Measurements from ENCODE around the gene SCAMP4.

SCAMP4 gene

DNA sequence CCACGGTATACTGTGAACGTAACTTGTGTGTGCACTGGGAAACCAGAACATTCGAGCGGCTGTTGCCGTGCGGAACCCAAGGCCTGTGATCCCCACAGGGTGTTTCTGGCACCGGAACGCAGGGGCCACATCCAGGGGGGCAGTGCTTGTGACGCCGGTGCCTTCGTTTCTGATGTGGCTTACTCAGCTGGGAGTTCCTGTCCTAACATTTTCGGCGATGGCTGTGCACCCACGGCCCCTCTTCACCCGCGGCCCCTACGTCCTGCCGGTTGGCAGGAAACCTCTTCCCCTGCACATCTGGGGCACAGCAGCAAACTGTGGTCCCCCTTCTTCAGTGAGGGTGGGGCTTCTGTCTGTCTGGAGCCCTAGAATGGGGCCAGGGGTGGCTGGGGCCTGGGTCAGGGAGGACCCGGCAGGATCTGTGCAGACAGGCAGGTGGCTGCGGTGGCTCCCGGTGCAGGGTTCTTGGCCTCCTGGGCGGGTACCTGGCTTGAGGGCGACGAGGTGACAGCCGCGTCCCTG is 61.9 kb downstream of the SCAMP4 start:
- H3K4ac ChIP-seq (ENCODE audit: low read depth, low read length) = no peak overlapping the region
- H3K79me1 ChIP-seq (ENCODE audit: low read length) = peaks cover 8% of the 10 kb centered on the region
- no peak overlapping the region for H2BK15ac ChIP-seq (replicated peaks; ENCODE audit: low read depth)
- no peak overlapping the region for H2AK5ac ChIP-seq (ENCODE audit: low read length)
- H3K79me2 ChIP-seq (ENCODE audit: control insufficient read depth, insufficient read depth, low read length) = peaks cover 12% of the 10 kb centered on the region
- H3K4me1 ChIP-seq (ENCODE audit: control insufficient read depth, low read depth, low read length) = no peaks in the 10 kb centered on the region
- H3K36me3 ChIP-seq (ENCODE audit: control insufficient read depth, insufficient read depth, low read length) = peaks cover 1% of the 10 kb centered on the region
- no peak overlapping the region for H3K23ac ChIP-seq (ENCODE audit: low read length)
- H3K4me3 ChIP-seq (ENCODE audit: low read length) = no peak overlapping the region
- DNase-seq = no peak
- H3K18ac ChIP-seq (ENCODE audit: low read length) = no peak overlapping the region
- H4K5ac ChIP-seq (ENCODE audit: low read length) = no peak overlapping the region
- H2BK5ac ChIP-seq (ENCODE audit: low read length) = no peak overlapping the region
- H3K56ac ChIP-seq (ENCODE audit: low read length) = no peak overlapping the region
- no CpG with 5 or more reads among the region's 26 CpGs for WGBS (ENCODE audit: extremely low coverage, insufficient coverage, low lambda C conversion rate)
- no peak overlapping the region for H3K4me2 ChIP-seq (ENCODE audit: low read length)
- no peak overlapping the region for H3K27ac ChIP-seq (ENCODE audit: low read depth, low read length)
- no peak overlapping the region for H4K8ac ChIP-seq (ENCODE audit: low read depth, low read length)
- no peak overlapping the region for H2BK120ac ChIP-seq (ENCODE audit: low read depth, low read length)
- H3K9ac ChIP-seq (ENCODE audit: low read length) = no peak overlapping the region
- no peaks in the 10 kb centered on the region for H3K27me3 ChIP-seq (ENCODE audit: insufficient read depth, low read length, poor library complexity)

DNA sequence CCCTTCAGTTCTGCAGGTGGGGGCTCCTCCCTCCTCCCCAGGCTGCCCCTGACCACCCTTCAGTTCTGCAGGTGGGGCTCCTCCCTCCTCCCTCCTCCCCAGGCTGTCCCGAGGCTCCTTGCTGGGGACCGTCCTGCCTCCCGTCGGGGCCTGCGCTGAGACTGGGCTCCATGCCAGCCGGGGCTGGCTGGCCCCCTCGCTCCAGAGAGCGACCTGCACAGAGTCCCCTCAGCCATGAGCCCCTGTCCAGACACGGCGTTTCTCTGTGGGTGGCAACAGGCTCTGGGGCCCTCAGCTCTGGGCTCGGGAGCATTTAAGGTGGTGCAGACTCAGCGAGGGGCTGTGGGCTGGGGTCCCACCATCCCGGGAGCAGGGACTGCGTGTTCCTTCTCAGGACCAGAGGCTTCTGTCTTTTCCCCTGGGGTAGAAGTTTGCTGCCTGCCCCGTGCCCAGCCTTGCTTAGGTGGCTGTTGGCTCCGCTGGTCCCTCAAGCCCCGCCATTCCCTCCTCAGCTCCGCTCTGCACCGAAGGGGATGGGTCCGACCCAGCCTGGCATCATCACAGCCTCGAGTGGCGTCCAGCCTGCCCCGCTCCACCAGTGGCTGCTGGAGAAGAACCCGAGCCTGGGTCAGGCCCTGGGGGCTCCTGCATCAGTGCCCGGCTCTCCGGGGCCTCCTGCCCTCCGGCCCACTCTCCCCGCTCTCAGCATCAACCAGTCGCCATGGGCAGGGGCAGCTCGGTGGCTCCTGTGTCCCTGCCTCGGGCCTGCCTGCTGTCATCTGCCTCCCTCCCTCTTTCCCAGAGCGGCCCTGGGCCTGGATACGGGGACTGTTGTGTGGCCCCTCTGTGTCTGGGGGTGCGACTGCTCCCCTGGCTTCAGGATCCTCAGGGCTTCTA is 63.3 kb downstream of the SCAMP4 start:
- no peak for DNase-seq
- no peaks in the 10 kb centered on the region for H3K4me1 ChIP-seq (ENCODE audit: control insufficient read depth, low read depth, low read length)
- no peak overlapping the region for H3K4ac ChIP-seq (ENCODE audit: low read depth, low read length)
- H3K79me2 ChIP-seq (ENCODE audit: control insufficient read depth, insufficient read depth, low read length) = peaks cover 16% of the 10 kb centered on the region
- H4K5ac ChIP-seq (ENCODE audit: low read length) = no peak overlapping the region
- H3K4me3 ChIP-seq (ENCODE audit: low read length) = no peak overlapping the region
- no peak overlapping the region for H2AK5ac ChIP-seq (ENCODE audit: low read length)
- no peaks in the 10 kb centered on the region for H3K27me3 ChIP-seq (ENCODE audit: insufficient read depth, low read length, poor library complexity)
- H3K27ac ChIP-seq (ENCODE audit: low read depth, low read length) = no peak overlapping the region
- H2BK5ac ChIP-seq (ENCODE audit: low read length) = no peak overlapping the region
- H3K36me3 ChIP-seq (ENCODE audit: control insufficient read depth, insufficient read depth, low read length) = peaks cover 1% of the 10 kb centered on the region
- no peak overlapping the region for H2BK120ac ChIP-seq (ENCODE audit: low read depth, low read length)
- WGBS (ENCODE audit: extremely low coverage, insufficient coverage, low lambda C conversion rate) = no CpG with 5 or more reads among the region's 34 CpGs
- H3K56ac ChIP-seq (ENCODE audit: low read length) = no peak overlapping the region
- H3K18ac ChIP-seq (ENCODE audit: low read length) = no peak overlapping the region
- H3K23ac ChIP-seq (ENCODE audit: low read length) = no peak overlapping the region
- H3K4me2 ChIP-seq (ENCODE audit: low read length) = no peak overlapping the region
- H3K9ac ChIP-seq (ENCODE audit: low read length) = no peak overlapping the region
- no peak overlapping the region for H2BK15ac ChIP-seq (replicated peaks; ENCODE audit: low read depth)
- H3K79me1 ChIP-seq (ENCODE audit: low read length) = peaks cover 10% of the 10 kb centered on the region
- no peak overlapping the region for H4K8ac ChIP-seq (ENCODE audit: low read depth, low read length)

DNA sequence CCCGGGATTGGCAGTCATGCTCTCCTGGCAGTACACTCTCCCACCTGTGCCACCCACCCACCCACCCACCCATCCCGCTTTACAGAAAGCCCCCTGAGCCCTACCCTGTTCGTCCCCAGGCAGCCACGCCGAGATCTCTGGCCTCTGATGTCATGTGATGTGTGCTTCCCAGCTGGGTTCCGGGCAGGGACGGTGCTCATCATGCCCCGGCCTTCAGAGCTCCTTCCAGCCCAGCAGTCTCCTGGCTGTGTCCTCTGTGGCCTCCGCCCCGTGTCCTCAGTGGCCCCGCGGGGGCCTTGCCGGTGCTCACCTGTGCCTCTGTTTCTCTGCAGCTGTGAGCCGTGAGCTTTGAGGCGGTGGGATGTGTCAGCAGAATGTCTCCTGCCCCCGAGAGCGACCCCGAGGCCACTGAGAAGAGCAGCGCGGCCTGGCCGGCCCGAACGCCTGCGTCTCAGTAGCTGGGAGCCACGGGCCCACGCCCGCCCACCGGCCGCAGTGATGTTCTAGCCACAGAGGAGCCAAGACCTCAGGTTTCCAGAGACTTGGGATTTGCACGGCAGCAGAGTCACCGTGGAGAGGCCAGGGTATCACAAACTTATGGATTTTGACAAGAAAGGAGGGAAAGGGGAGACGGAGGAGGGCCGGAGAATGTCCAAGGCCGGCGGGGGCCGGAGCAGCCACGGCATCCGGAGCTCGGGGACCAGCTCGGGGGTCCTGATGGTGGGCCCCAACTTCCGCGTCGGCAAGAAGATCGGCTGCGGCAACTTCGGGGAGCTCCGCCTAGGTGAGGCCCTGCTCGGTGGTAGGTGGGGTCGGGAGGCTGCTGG is 64.2 kb downstream of the SCAMP4 start:
- H3K4me3 ChIP-seq (ENCODE audit: low read length) = no peak overlapping the region
- no peak overlapping the region for H4K5ac ChIP-seq (ENCODE audit: low read length)
- no peaks in the 10 kb centered on the region for H3K27me3 ChIP-seq (ENCODE audit: insufficient read depth, low read length, poor library complexity)
- no peak overlapping the region for H2AK5ac ChIP-seq (ENCODE audit: low read length)
- peaks cover 1% of the 10 kb centered on the region for H3K36me3 ChIP-seq (ENCODE audit: control insufficient read depth, insufficient read depth, low read length)
- no peak for DNase-seq
- no peak overlapping the region for H2BK5ac ChIP-seq (ENCODE audit: low read length)
- no peak overlapping the region for H3K27ac ChIP-seq (ENCODE audit: low read depth, low read length)
- H3K9ac ChIP-seq (ENCODE audit: low read length) = no peak overlapping the region
- WGBS (ENCODE audit: extremely low coverage, insufficient coverage, low lambda C conversion rate) = no CpG with 5 or more reads among the region's 49 CpGs
- no peak overlapping the region for H3K56ac ChIP-seq (ENCODE audit: low read length)
- H2BK120ac ChIP-seq (ENCODE audit: low read depth, low read length) = no peak overlapping the region
- H2BK15ac ChIP-seq (replicated peaks; ENCODE audit: low read depth) = no peak overlapping the region
- no peaks in the 10 kb centered on the region for H3K4me1 ChIP-seq (ENCODE audit: control insufficient read depth, low read depth, low read length)
- no peak overlapping the region for H3K18ac ChIP-seq (ENCODE audit: low read length)
- H3K23ac ChIP-seq (ENCODE audit: low read length) = no peak overlapping the region
- peaks cover 14% of the 10 kb centered on the region for H3K79me1 ChIP-seq (ENCODE audit: low read length)
- H3K79me2 ChIP-seq (ENCODE audit: control insufficient read depth, insufficient read depth, low read length) = peaks cover 17% of the 10 kb centered on the region
- H3K4ac ChIP-seq (ENCODE audit: low read depth, low read length) = no peak overlapping the region
- no peak overlapping the region for H4K8ac ChIP-seq (ENCODE audit: low read depth, low read length)
- no peak overlapping the region for H3K4me2 ChIP-seq (ENCODE audit: low read length)

DNA sequence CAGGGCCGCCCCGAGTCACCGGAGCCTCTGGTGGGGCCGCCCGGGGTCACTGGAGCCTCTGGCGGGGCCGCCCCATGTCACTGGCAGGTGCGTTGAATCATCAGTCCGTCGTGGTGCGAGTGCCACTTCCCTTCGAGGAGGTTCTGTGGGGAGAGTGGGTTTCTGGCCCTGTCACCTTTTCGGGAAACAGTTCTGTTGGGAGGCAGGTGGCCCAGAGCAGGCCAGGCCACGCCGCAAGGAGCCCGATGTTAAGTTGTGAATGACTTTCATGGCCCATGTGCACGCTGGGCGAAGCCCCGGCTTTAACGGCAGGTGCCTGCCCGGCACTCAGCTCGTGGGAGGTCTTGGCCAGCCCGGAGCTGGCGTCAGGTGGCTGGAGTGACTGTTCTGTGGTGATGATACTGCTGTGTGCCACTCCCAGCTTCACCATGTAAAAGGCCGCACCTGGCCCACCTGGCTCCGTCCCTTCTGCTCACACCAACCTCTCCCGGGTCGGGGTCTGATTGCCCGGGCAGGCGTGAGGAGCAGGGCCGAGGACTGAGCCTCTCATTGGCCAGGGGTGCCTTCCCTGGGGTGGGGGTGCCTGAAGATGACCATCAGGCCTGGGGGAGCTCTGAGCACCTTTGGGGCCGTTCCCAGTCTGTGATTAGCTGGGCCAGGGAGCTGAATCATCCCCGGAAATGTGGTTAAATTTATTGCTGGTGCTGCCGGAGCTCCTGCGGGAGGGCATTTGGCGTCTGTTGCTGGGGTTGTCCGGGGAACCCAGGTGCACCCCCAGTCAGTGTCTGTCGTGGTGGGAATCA is 65.0 kb downstream of the SCAMP4 start:
- H4K5ac ChIP-seq (ENCODE audit: low read length) = no peak overlapping the region
- peaks cover 1% of the 10 kb centered on the region for H3K36me3 ChIP-seq (ENCODE audit: control insufficient read depth, insufficient read depth, low read length)
- H3K79me2 ChIP-seq (ENCODE audit: control insufficient read depth, insufficient read depth, low read length) = peaks cover 17% of the 10 kb centered on the region
- no peak overlapping the region for H2AK5ac ChIP-seq (ENCODE audit: low read length)
- no peak overlapping the region for H4K8ac ChIP-seq (ENCODE audit: low read depth, low read length)
- no peaks in the 10 kb centered on the region for H3K4me1 ChIP-seq (ENCODE audit: control insufficient read depth, low read depth, low read length)
- no peak overlapping the region for H3K27ac ChIP-seq (ENCODE audit: low read depth, low read length)
- peaks cover 15% of the 10 kb centered on the region for H3K79me1 ChIP-seq (ENCODE audit: low read length)
- no peak overlapping the region for H2BK15ac ChIP-seq (replicated peaks; ENCODE audit: low read depth)
- no peaks in the 10 kb centered on the region for H3K27me3 ChIP-seq (ENCODE audit: insufficient read depth, low read length, poor library complexity)
- H3K56ac ChIP-seq (ENCODE audit: low read length) = no peak overlapping the region
- H3K18ac ChIP-seq (ENCODE audit: low read length) = no peak overlapping the region
- no peak for DNase-seq
- no CpG with 5 or more reads among the region's 38 CpGs for WGBS (ENCODE audit: extremely low coverage, insufficient coverage, low lambda C conversion rate)
- H3K4me2 ChIP-seq (ENCODE audit: low read length) = no peak overlapping the region
- no peak overlapping the region for H3K4me3 ChIP-seq (ENCODE audit: low read length)
- H2BK5ac ChIP-seq (ENCODE audit: low read length) = no peak overlapping the region
- no peak overlapping the region for H3K23ac ChIP-seq (ENCODE audit: low read length)
- no peak overlapping the region for H2BK120ac ChIP-seq (ENCODE audit: low read depth, low read length)
- no peak overlapping the region for H3K9ac ChIP-seq (ENCODE audit: low read length)
- no peak overlapping the region for H3K4ac ChIP-seq (ENCODE audit: low read depth, low read length)

DNA sequence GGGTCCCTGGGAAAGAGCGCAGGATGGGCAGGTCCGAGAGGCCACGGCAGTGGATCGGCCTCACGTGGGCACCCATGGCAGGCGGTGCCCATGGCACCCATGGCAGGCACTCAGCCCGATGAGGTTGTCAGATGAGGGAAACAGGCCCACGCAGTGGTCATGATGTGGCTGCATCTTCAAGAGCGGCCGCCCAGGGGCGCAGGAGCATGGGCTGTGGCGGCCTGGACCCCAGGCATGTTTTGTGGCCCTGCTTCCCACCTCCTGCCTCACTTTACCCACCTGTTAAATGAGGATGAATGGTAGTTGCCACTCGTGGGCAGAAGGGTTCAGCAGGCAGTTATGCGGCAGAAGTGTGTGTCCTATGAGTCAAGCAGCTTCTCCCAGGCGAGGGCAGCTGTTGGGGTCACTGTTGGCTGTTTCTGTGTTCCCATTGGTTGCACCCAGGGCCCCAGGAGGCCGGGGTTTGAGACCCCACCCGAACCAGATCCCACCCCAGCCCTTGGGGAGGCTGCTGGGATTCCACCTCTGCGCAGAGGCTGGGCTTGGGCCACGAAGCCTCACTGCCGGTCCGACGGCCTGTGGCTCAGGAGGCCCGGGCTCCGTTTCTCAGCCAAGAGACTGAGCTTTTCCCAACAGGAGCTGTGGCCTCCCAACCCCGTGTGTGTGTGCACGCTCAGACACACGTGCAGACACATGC is 65.8 kb downstream of the SCAMP4 start:
- H3K23ac ChIP-seq (ENCODE audit: low read length) = no peak overlapping the region
- no peak overlapping the region for H3K4me3 ChIP-seq (ENCODE audit: low read length)
- no peak overlapping the region for H3K56ac ChIP-seq (ENCODE audit: low read length)
- H2BK120ac ChIP-seq (ENCODE audit: low read depth, low read length) = no peak overlapping the region
- no peak overlapping the region for H3K4ac ChIP-seq (ENCODE audit: low read depth, low read length)
- no peaks in the 10 kb centered on the region for H3K27me3 ChIP-seq (ENCODE audit: insufficient read depth, low read length, poor library complexity)
- H4K5ac ChIP-seq (ENCODE audit: low read length) = no peak overlapping the region
- H3K9ac ChIP-seq (ENCODE audit: low read length) = no peak overlapping the region
- no peak overlapping the region for H2AK5ac ChIP-seq (ENCODE audit: low read length)
- DNase-seq = no peak
- no peaks in the 10 kb centered on the region for H3K4me1 ChIP-seq (ENCODE audit: control insufficient read depth, low read depth, low read length)
- H3K79me1 ChIP-seq (ENCODE audit: low read length) = peaks cover 17% of the 10 kb centered on the region
- no peak overlapping the region for H2BK5ac ChIP-seq (ENCODE audit: low read length)
- H3K4me2 ChIP-seq (ENCODE audit: low read length) = no peak overlapping the region
- no peak overlapping the region for H3K27ac ChIP-seq (ENCODE audit: low read depth, low read length)
- H2BK15ac ChIP-seq (replicated peaks; ENCODE audit: low read depth) = no peak overlapping the region
- no peak overlapping the region for H3K18ac ChIP-seq (ENCODE audit: low read length)
- H3K79me2 ChIP-seq (ENCODE audit: control insufficient read depth, insufficient read depth, low read length) = peaks cover 17% of the 10 kb centered on the region
- H3K36me3 ChIP-seq (ENCODE audit: control insufficient read depth, insufficient read depth, low read length) = peaks cover 1% of the 10 kb centered on the region
- no CpG with 5 or more reads among the region's 27 CpGs for WGBS (ENCODE audit: extremely low coverage, insufficient coverage, low lambda C conversion rate)
- no peak overlapping the region for H4K8ac ChIP-seq (ENCODE audit: low read depth, low read length)
